CD4-positive, alpha-beta T cell treated with Interleukin-4 for 1 hour (primary cell): ENCODE data around the gene DNAH1.

ENCODE experiments used
- DNase-seq, 2 donors: peaks; one replicate each; pipeline ENCODE4 v3.0.0-alpha.2; 2020 to 2022

The DNAH1 gene

GRCh38 chr3:52437326-52438103 is 121.4 kb downstream of the DNAH1 start:
- no peak for DNase-seq

DNA sequence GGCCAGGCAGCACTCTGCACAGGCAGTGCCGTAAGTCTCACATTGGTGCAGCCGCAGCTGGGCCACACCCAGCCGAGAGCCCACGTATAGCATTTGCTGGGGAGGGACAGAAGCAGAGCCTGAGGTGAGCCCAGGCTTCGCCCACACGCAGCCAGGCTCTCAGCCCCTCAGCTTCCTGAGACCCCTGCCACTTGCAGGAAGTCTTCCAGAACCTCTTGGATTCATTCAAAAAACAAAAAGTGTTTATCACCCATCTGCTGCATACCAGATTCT is 121.9 kb downstream of the DNAH1 start:
- DNase-seq: no peak

- no peak for DNase-seq
These were observed 122.7 kb downstream of the DNAH1 start for GRCh38 chr3:52438579-52439425.

DNA sequence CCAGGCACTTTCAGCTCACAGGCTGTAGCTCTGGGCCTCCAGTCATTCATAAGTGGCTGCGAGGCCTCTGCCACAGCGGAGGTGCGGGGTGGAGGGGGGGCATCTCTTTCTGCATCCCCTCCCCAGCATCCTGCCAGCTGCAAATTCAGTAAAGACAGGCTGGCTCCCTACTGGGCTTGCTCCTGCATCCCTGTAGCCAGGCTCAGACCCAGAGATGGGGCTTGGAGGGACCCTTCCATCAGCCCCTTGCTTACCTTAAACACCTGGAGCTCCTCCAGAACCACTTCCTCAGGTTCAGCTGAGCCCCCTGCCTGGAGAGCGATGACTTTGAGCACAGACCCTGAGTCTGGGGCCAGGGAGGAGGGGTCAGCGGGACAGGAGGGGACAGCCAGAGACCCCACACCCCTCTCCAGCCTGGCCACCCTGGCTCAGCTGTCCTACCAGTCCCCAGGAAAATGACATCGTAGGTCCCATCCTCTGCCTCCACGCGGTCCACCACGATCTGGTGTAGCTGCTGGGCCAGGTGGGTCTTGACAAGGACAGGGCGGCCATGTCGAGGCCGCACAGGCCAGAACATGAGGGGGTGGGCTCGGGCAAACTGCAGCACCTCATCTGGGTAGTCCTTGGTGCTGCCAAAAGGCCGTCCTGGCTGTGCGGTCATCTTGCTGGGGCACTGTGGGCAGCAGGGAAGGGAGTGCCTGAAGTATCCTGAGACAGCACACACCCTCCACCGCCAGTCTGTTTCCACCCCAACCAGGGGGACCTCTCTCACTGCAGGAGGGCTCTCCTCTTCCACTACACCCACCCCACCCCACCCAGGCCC is 123.5 kb downstream of the DNAH1 start:
- DNase-seq: no peak

DNA sequence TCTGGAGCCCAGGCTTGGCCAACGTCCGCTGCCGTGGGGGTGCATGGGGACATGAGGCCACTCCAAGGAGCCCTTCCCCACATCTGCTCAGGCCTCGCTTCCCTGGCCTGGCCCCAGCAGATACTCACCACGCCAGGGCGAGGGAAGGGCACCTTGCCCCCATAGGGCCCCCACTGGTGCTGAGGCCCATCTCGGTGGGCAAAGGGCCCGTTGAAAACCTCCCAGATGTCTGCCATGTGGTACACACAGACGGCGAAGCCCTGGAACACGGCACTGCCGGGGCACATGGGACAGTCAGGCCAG is 124.1 kb downstream of the DNAH1 start:
- no peak for DNase-seq

- no peak for DNase-seq
These were observed 124.6 kb downstream of the DNAH1 start for GRCh38 chr3:52440671-52441070.

GRCh38 chr3:52441091-52441771 is 125.1 kb downstream of the DNAH1 start:
- no peak for DNase-seq

DNA sequence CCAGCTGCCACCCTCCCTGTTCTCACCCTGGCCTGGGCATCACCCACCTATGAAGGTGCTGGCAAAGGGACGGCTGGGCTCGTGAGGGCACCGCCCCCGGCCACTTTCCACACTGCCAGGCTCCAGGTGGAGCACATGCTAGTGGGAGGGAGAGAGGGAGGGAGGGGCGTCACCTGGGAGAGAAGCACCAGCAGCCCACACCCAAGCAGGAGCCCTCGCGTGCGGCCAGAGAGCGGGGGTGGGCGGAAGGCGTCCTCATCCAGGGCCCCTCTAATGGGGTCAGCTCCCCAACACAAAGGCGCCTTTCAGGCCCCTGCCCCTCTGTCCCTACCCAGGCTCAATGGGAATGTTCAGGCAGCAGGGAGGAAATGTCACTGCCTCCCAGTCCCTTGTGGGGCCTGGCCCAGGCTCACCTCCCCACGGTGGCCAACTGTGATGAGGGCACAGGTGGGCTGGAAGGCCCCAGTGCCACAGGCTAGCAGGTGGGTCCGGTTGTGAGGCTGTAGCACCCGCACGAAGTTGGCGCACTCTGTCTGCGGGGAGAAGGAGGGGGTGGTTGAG is 125.7 kb downstream of the DNAH1 start:
- DNase-seq: no peak

- no peak for DNase-seq
These were observed 126.5 kb downstream of the DNAH1 start for GRCh38 chr3:52442409-52443267.

GRCh38 chr3:52443268-52443610 is 127.1 kb downstream of the DNAH1 start:
- DNase-seq: no peak

DNA sequence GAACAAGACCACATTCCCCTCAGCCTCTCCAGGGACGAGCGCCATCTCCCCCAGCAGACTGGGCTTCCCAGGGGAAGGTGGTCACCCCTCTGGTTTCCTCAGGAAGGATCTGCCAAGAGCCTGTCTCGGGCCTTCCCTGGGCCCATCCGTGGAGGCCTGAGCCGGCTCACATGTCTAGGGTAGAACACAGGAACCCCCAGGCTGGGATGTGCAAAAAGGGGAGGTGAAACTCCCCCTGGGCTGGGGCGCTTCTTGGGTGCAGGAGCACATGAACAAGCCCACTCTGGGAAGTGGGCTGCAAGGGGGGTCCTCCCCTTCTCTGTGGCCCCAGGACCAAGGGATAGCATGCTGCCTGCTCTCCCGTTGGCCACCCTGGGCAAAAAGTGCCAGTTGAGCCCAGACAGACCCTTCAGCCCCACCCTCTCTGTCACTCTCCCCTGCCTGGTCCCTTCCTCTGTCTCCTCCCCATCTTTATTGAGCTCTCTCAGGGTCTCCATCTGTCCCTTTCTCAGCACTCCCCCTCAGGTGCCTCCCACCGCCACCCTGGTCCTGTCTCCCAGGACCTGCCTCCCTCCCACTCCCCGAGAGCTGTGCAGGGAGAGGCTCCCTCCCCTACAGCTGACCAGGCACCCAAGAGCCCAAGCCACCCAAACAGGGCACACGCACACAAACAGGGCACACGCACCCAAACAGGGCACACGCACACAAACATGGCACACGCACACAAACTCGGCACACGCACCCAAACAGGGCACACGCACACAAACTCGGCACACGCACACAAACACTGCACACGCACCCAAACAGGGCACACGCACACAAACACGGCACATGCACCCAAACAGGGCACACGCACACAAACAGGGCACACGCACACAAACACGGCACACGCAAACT is 127.9 kb downstream of the DNAH1 start:
- DNase-seq: no peak

- DNase-seq: peak; percentile 76 to 79
These were observed 129.0 kb downstream of the DNAH1 start, which contains the start of gene SEMA3G for GRCh38 chr3:52444860-52445793. Gene SEMA3G, minus strand, starts transcription at chr3:52445103. Its CDS starts 76 bp downstream, at chr3:52445027.

DNA sequence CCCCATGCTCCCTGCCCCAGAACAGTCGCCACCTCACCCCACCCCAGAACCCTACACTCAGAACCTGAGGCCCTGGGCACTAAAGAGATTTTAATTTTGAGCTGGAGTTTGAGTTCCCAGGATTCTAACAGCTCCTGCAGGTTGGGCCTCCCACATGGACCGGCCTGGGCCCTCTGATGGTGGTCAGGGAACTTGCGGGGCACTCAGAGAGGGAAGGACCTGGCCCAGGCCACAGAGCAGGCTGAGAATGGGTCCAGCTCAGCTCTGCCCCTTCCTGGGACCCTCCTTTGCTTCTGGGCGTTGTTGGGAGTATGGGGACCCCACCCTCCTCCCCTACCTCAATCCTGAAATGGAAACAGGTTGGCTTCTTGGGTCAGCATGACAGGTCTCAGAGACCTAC is 129.9 kb downstream of the DNAH1 start:
- no peak for DNase-seq

- peak; percentile 75 to 81 for DNase-seq
These were observed 130.8 kb downstream of the DNAH1 start for GRCh38 chr3:52446631-52447511.

- DNase-seq: no peak
These were observed 131.6 kb downstream of the DNAH1 start for GRCh38 chr3:52447512-52448355.
